Large intestine (tissue), 12 donors: Measurements from ENCODE around the gene DTD2. TPM values are rescaled to one million over a fixed set of nuclear protein-coding genes. Genes with fewer than 3 reads are reported as not detected.
A peak's percentile ranks its signal among the peaks of the same experiment; 100 is the strongest.

Source experiments
- DNase-seq, 2 donors: peaks; one replicate each; pipeline versions ENCODE4 v3.0.0 to v3.0.0-alpha.2; 2013
- H3K27ac ChIP-seq: one replicate; pipeline ENCODE4 v1.5.1; 2013; ENCODE audit warnings: low read length
- H3K27me3 ChIP-seq: 2 replicates; pipeline ENCODE4 v1.6.1; 2013; ENCODE audit warnings: low read length; ENCODE audit not compliant: control insufficient read depth, insufficient read depth
- H3K36me3 ChIP-seq: 2 replicates; pipeline ENCODE4 v1.6.1; 2013; ENCODE audit warnings: low read length; ENCODE audit not compliant: control insufficient read depth, insufficient read depth
- H3K4me1 ChIP-seq: one replicate; pipeline ENCODE4 v1.6.1; 2013; ENCODE audit warnings: low read length; ENCODE audit not compliant: control insufficient read depth, insufficient read depth
- H3K4me3 ChIP-seq: one replicate; pipeline ENCODE4 v1.5.1; 2013; ENCODE audit warnings: low read length
- H3K9me3 ChIP-seq: one replicate; pipeline ENCODE4 v1.6.1; 2013; ENCODE audit warnings: mild to moderate bottlenecking, low read depth, low read length, moderate library complexity; ENCODE audit not compliant: control insufficient read depth
- WGBS: methylation state at CpG from one replicate; pipeline ENCODE4 v1.1.5; 2013; ENCODE audit warnings: low lambda C conversion rate; ENCODE audit not compliant: insufficient coverage; 5-methylcytosine and 5-hydroxymethylcytosine counted together
- long read RNA-seq, 11 donors: transcript quantifications; one replicate each; lab custom pipeline, GENCODE V29; 2026
- polyA plus RNA-seq: library from polyadenylated mRNA; unstranded; fragments of 120-200 nt; gene quantifications from one replicate; pipeline ENCODE4 v1.2.1, GENCODE V29; 2013

Gene DTD2
- 15.3 TPM for polyA plus RNA-seq
- long read RNA-seq, donor 1, partial matches to known transcripts = 0 of 2 reads
- long read RNA-seq, donor 1, other reads (novel, unspliced or antisense) = 0 of 2 reads
- long read RNA-seq, donor 2, partial matches to known transcripts = 0 of 3 reads
- long read RNA-seq, donor 2, other reads (novel, unspliced or antisense) = 0 of 3 reads
- long read RNA-seq, donor 3 = 0 reads
- long read RNA-seq, donor 4, partial matches to known transcripts = 0 of 1 reads
- long read RNA-seq, donor 4, other reads (novel, unspliced or antisense) = 0 of 1 reads
- long read RNA-seq, donor 5, transcript DTD2-203 (3 exons, 823 nt) = major isoform, 5 of 5 reads
- long read RNA-seq, donor 5, partial matches to known transcripts = 0 of 5 reads
- long read RNA-seq, donor 5, other reads (novel, unspliced or antisense) = 0 of 5 reads
- long read RNA-seq, donor 6 = 0 reads
- long read RNA-seq, donor 7, partial matches to known transcripts = 0 of 6 reads
- long read RNA-seq, donor 7, other reads (novel, unspliced or antisense) = 0 of 6 reads
- long read RNA-seq, donor 8, partial matches to known transcripts = 0 of 3 reads
- long read RNA-seq, donor 8, other reads (novel, unspliced or antisense) = 0 of 3 reads
- long read RNA-seq, donor 9, partial matches to known transcripts = 0 of 2 reads
- long read RNA-seq, donor 9, other reads (novel, unspliced or antisense) = 0 of 2 reads
- long read RNA-seq, donor 10, partial matches to known transcripts = 0 of 4 reads
- long read RNA-seq, donor 10, other reads (novel, unspliced or antisense) = 0 of 4 reads
- long read RNA-seq, donor 11, partial matches to known transcripts = 0 of 8 reads
- long read RNA-seq, donor 11, other reads (novel, unspliced or antisense) = 0 of 8 reads

DNA sequence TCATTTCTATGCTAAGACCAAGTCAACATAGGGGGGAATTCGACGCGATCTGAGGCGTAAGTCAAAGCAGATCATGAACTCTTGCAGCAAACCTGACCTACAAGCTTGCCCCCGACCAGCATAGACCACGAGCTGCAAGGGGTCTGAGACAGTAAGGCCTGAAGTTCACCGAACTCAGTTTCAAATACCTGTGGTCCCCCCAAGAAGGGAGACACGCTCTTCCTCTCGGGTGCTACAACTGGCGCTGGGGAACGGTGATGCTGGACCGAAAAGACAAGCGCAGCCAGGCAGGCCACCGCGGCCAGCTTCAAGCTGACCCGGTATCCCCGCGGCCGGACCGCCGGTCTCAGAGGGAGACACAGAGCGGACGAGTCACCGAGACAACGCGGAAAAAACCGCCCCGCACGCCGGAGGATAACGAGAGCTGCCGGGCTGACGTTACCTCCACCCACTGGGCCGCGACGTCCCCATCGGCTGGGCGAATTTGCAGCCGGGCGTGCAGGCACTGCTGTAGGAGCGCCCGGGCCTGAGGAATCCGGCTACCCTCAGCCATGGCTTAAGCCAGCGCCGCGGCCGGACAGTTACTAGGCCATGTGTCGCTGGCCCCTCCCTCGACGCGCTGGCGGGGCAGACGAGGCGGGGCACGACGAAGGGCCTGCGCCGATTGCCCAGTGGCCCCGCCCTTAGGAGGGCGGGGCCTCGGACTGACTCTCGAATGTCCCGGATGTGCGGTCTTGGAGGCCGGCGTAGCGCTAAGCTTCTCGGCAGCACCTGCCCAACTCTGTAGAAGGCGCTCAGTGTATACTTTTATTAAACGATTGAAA is at the start of gene DTD2:
DTD2 (minus strand) TSS at position 666 of the 824 bp plus-strand sequence; CDS start at position 553, 113 bp downstream.
- WGBS = no CpG with 5 or more reads among the region's 70 CpGs
- Histone ChIP-seq H3K27ac (peak within 1 kb of the TSS; percentile 89), H3K27me3 (no peaks in the 10 kb centered on the region), H3K9me3 (no peaks in the 10 kb centered on the region), H3K36me3 (peaks cover 4% of the 10 kb centered on the region), H3K4me3 (peak within 1 kb of the TSS; percentile 87), H3K4me1 (peaks cover 3% of the 10 kb centered on the region)
- DNase-seq = peak; percentile 93 to 96

GRCh38 chr14:31505411-31505810 is 48.1 kb upstream of the DTD2 start:
- DNase-seq = peak in 1 of 2 donors; percentile 16
- Histone ChIP-seq H3K27ac (no peak overlapping the region), H3K27me3 (no peaks in the 10 kb centered on the region), H3K4me1 (no peaks in the 10 kb centered on the region), H3K36me3 (no peaks in the 10 kb centered on the region), H3K4me3 (no peak overlapping the region), H3K9me3 (no peaks in the 10 kb centered on the region)
- no CpG with 5 or more reads among the region's 1 CpG for WGBS

- WGBS = no CpG with 5 or more reads among the region's 2 CpGs
- no peaks in the 10 kb centered on the region for H3K4me1 ChIP-seq
- H3K27me3 ChIP-seq = no peaks in the 10 kb centered on the region
- H3K36me3 ChIP-seq = no peaks in the 10 kb centered on the region
- H3K27ac ChIP-seq = no peak overlapping the region
- no peak for DNase-seq
- H3K4me3 ChIP-seq = no peak overlapping the region
- H3K9me3 ChIP-seq = no peaks in the 10 kb centered on the region
Observed at GRCh38 chr14:31501870-31502269, 44.6 kb upstream of the DTD2 start.

DNA sequence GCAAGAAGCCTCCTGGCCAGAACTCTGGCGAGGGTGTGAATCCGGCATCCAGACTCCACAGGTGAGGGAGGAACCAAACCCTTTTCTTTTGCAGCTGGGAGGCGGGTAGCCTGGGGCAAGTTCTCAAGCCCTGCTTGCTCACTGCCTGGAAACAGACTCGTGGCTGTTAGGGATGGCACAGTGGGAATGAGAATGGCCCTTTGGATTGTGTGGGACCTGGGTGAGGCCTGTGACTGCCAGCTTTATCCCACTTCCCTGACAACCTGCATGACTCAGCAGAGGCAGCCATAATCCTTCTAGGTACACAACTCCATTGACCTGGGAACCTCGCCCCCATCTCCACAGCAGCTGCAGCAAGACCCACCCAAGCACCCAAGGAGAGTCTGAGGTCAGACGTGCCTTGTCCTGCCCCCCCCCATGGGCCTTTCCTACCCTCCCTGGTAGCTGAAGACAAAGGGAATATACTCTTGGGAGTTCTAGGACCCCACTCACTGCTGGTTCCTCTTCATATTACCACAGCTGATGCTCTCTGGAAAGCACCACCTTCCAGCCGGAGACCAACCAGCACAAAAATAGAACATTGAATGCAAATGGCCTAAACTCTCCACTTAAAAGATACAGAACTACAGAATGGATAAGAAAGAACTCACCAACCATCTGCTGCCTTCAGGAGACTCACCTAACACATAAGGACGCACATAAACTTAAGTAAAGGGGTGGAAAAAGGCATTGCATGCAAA is 35.6 kb upstream of the DTD2 start:
- DNase-seq = no peak
- WGBS = no CpG with 5 or more reads among the region's 8 CpGs
- Histone ChIP-seq H3K36me3 (no peaks in the 10 kb centered on the region), H3K9me3 (peaks cover 2% of the 10 kb centered on the region), H3K4me3 (no peak overlapping the region), H3K27ac (no peak overlapping the region), H3K4me1 (no peaks in the 10 kb centered on the region), H3K27me3 (no peaks in the 10 kb centered on the region)

- no peak overlapping the region for H3K27ac ChIP-seq
- H3K9me3 ChIP-seq = peaks cover 2% of the 10 kb centered on the region
- no peak for DNase-seq
- H3K36me3 ChIP-seq = no peaks in the 10 kb centered on the region
- H3K4me1 ChIP-seq = no peaks in the 10 kb centered on the region
- no peak overlapping the region for H3K4me3 ChIP-seq
- H3K27me3 ChIP-seq = no peaks in the 10 kb centered on the region
Observed at GRCh38 chr14:31489691-31490090, 32.4 kb upstream of the DTD2 start.

GRCh38 chr14:31487886-31488285 is 30.6 kb upstream of the DTD2 start, which contains the start of gene GPR33:
TSS of gene GPR33 (minus strand) at chr14:31488039. CDS start at chr14:31483965, 4,074 bp downstream.
- Histone ChIP-seq H3K27me3 (no peaks in the 10 kb centered on the region), H3K27ac (no peak within 1 kb of the TSS), H3K9me3 (peaks cover 1% of the 10 kb centered on the region), H3K4me3 (no peak within 1 kb of the TSS), H3K4me1 (no peaks in the 10 kb centered on the region), H3K36me3 (no peaks in the 10 kb centered on the region)
- WGBS = no CpG with 5 or more reads among the region's 1 CpG
- DNase-seq = no peak

- DNase-seq = no peak
- H3K27ac ChIP-seq = no peak overlapping the region
- no peaks in the 10 kb centered on the region for H3K27me3 ChIP-seq
- no peak overlapping the region for H3K4me3 ChIP-seq
- no peaks in the 10 kb centered on the region for H3K4me1 ChIP-seq
- no peaks in the 10 kb centered on the region for H3K9me3 ChIP-seq
- no peaks in the 10 kb centered on the region for H3K36me3 ChIP-seq
- whole genome bisulfite sequencing = no CpG with 5 or more reads among the region's 2 CpGs
Observed at GRCh38 chr14:31486764-31487163, 29.5 kb upstream of the DTD2 start.

GRCh38 chr14:31484754-31485153 is 27.4 kb upstream of the DTD2 start:
- Histone ChIP-seq H3K36me3 (no peaks in the 10 kb centered on the region), H3K4me1 (no peaks in the 10 kb centered on the region), H3K27ac (no peak overlapping the region), H3K27me3 (no peaks in the 10 kb centered on the region), H3K4me3 (no peak overlapping the region), H3K9me3 (no peaks in the 10 kb centered on the region)
- WGBS = no CpG with 5 or more reads among the region's 3 CpGs
- DNase-seq = no peak

DNA sequence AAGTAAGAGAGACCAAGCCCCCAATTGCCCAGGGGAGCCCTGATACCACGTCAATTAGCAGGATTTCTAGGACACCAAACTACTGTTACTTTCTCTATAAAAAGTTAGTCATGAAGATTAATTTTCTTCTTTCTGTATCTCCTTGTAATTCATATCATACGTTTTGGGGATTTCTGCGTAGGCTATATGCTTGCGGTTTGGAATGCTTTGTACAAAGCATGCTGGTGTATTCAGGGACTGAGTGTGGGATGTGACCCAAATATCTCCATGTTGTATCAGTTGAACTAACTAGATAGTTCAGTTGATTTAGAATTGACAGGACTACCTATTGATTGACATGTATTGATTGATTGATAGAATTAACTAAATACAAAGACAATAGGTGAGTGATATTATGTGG is 22.9 kb upstream of the DTD2 start:
- H3K27me3 ChIP-seq = no peaks in the 10 kb centered on the region
- no peaks in the 10 kb centered on the region for H3K4me1 ChIP-seq
- H3K9me3 ChIP-seq = no peaks in the 10 kb centered on the region
- H3K36me3 ChIP-seq = no peaks in the 10 kb centered on the region
- 87% methylated on average over 3 of the region's 4 CpGs for WGBS
- H3K4me3 ChIP-seq = no peak overlapping the region
- H3K27ac ChIP-seq = no peak overlapping the region
- DNase-seq = no peak
